Activated CD4-positive, alpha-beta T cell treated with anti-CD3 and anti-CD28 coated beads for 4 hours (primary cell): ENCODE results near the gene FGB.

Source experiments
- DNase-seq, 2 donors: peaks; one replicate each; pipeline ENCODE4 v3.0.0-alpha.2; 2020

Gene FGB

GRCh38 chr4:154562697-154563254 lies at the start of gene FGB:
Gene FGB (plus strand): TSS chr4:154563011. CDS start chr4:154563019, 8 bp downstream.
- no peak for DNase-seq

GRCh38 chr4:154516318-154517029 lies 46.3 kb upstream of the FGB start:
- DNase-seq: no peak

- no peak for DNase-seq
Observed at GRCh38 chr4:154517591-154517990, 45.2 kb upstream of the FGB start.

GRCh38 chr4:154519214-154519613 lies 43.6 kb upstream of the FGB start:
- no peak for DNase-seq

GRCh38 chr4:154521607-154522006 lies 41.2 kb upstream of the FGB start:
- DNase-seq: no peak

- DNase-seq: no peak
Observed at GRCh38 chr4:154526151-154526550, 36.7 kb upstream of the FGB start.

GRCh38 chr4:154527308-154527707 lies 35.5 kb upstream of the FGB start:
- DNase-seq: no peak

GRCh38 chr4:154528869-154529268 lies 33.9 kb upstream of the FGB start:
- DNase-seq: no peak

GRCh38 chr4:154529728-154530519 lies 32.9 kb upstream of the FGB start:
- no peak for DNase-seq

GRCh38 chr4:154534296-154534695 lies 28.5 kb upstream of the FGB start:
- no peak for DNase-seq

- DNase-seq: no peak
Observed at GRCh38 chr4:154542271-154542879, 20.4 kb upstream of the FGB start.

- no peak for DNase-seq
Observed at GRCh38 chr4:154545689-154546088, 17.1 kb upstream of the FGB start.

GRCh38 chr4:154549894-154550790 lies 12.7 kb upstream of the FGB start, which contains the start of gene PLRG1:
Gene PLRG1 (minus strand): TSS chr4:154550400. CDS start chr4:154550308, 92 bp downstream.
- DNase-seq: peak; percentile 95

GRCh38 chr4:154551872-154552686 lies 10.7 kb upstream of the FGB start:
- DNase-seq: peak; percentile 62 to 78

- DNase-seq: no peak
Observed at GRCh38 chr4:154559141-154559493, 3.7 kb upstream of the FGB start.

GRCh38 chr4:154559494-154560418 lies 3.1 kb upstream of the FGB start:
- DNase-seq: no peak

- DNase-seq: no peak
Observed at GRCh38 chr4:154560419-154560801, 2.4 kb upstream of the FGB start.

GRCh38 chr4:154560824-154561231 lies 2.0 kb upstream of the FGB start:
- DNase-seq: no peak

GRCh38 chr4:154564311-154564710 lies 1.5 kb downstream of the FGB start:
- no peak for DNase-seq

- no peak for DNase-seq
Observed at GRCh38 chr4:154565704-154566103, 2.9 kb downstream of the FGB start.
